Measurements from ENCODE around the gene H2BK1.

H2BK1 gene

DNA sequence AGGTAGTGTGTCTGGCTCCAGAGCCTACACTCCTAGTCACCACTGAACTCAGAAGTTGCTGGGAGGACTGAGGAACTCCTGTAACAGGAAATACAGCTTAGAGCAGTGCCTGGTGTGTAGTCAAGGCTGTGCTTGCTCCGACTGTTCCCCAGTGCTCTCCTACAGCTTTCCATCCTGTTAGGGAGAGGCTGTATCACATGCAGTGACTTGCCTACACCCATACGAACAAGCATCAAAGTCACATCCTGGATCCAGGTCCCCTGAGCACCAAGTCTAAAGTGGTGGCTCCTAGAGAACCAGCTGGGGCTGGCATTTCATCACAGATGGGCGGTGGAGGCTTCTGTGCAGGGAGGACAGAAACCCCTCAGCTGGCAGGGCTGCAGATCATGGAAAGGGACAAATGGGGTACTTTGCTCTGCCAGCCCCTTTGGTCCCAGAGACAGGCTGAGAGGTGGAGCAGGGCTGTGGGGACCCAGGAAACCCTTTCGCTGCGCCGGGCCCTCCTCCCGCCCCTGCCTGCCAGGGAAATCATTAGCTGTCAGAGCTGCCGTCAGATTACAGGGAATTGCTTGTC is 30.9 kb downstream of the H2BK1 start:
- no peak for DNase-seq (ENCODE audit: low spot score)

DNA sequence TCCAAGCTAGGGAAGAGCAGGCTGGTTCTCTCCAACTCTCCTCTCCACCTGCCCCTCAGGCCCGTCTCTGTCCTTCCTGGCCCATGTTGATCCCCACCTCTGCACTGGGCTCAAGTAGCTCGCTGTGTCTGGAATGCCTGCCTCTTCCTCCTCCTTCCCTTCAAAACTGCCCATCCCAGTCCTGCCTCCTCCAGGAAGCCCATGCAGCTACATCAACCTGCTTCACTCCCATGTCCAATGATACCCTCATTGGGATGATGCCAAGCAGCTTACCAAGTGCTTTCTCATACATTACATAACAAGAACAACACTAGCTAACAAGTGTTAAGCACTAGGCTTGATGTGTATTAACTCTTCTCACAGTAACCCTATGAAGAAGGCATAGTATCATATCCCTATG is 31.5 kb downstream of the H2BK1 start:
- DNase-seq (ENCODE audit: low spot score): no peak

DNA sequence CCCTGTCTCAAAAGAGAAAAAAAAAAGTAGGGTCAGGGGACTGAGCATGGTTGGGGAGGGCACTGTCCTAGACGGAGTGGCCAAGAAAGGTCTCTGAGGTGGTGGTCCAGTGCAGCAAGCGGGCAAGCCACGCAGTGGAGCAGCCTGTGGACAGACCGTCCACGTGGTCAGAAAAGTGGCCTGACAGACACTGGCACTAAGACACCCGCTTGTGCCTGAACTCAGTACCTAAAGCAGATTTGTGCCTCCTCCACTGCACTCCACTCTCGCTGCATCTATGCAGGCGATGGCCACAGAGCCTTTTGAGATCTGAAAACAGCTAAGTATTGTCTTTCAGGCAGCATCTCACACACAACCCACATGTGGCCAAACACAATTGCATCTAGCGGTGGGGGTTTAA is 32.1 kb downstream of the H2BK1 start:
- no peak for DNase-seq (ENCODE audit: low spot score)

DNA sequence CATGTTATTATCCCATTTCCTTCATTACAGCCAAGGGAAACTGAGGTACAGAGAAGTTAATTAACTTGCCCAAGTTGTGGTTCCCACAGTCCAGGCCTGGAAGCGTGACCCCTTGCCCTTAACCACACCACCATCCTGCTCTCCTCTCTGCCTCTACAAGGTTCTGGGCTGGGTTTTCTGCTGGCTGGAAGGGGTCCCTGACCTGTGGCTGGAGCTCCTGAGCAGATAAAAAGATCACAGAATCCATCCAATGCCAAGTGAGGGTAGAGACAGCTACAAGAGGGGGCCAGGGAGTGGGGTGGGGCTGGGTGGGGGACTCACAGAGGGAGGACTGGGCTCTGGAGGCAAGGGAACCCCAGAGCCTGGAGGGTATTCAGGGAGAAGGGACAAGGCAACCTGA is 33.0 kb downstream of the H2BK1 start:
- no peak for DNase-seq (ENCODE audit: low spot score)

DNA sequence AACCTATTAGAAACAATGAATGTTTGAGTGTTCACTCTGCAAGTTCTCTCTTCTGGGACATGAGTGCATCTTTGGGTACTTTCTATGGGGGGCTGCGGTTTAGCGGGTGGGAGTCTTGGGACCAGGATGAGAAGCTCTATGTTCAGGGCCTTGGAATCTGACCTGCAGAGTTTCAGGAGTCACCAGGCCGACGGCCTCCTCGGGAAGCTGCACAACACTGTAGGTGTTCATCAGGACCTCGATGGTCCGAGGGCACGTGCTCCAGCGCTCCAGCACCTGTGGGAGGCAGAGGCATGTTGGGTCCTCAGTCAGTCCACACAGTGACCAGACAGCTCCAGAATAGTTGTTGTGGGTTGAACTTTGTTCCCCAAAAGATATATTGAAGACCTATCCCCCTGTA is 33.9 kb downstream of the H2BK1 start:
- DNase-seq (ENCODE audit: low spot score): no peak

GRCh38 chr7:151175793-151176311 is 34.4 kb downstream of the H2BK1 start:
- no peak for DNase-seq (ENCODE audit: low spot score)

DNA sequence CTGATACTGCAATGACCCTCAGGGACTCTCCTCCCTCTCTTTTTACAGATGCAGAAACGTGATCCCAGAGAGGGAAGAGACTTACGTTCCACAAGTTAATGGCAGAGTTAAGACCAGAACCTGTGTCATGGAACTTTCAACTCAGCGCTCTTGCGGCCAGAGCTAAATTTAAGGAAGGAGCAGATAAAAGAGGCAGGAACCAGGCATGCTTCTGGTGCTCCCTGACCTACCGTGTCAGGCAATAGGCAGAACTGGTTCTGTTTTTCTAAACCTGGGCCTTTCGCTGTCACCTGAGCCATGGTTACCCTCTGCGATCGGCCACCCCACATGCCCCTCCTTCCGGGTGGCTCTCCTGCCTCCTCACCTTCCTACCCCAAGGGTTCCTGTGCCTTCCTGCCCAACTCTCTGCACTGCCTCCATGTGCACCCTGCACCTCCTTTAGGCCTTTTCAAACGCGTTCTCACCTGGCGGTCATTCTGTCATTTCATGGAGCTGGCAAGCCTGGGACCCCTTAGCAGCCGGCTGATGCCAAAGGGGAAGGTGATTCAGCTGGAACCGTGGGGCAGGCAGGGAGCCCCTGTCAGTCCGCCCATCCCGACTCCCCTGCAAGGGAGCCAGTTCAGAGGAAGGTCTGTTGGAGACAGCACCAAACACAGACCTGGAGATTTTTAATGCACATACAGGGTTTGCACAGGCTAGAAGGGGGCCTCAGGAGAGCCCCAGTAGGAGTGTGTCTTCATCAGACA is 35.1 kb downstream of the H2BK1 start:
- DNase-seq (ENCODE audit: low spot score): no peak

DNA sequence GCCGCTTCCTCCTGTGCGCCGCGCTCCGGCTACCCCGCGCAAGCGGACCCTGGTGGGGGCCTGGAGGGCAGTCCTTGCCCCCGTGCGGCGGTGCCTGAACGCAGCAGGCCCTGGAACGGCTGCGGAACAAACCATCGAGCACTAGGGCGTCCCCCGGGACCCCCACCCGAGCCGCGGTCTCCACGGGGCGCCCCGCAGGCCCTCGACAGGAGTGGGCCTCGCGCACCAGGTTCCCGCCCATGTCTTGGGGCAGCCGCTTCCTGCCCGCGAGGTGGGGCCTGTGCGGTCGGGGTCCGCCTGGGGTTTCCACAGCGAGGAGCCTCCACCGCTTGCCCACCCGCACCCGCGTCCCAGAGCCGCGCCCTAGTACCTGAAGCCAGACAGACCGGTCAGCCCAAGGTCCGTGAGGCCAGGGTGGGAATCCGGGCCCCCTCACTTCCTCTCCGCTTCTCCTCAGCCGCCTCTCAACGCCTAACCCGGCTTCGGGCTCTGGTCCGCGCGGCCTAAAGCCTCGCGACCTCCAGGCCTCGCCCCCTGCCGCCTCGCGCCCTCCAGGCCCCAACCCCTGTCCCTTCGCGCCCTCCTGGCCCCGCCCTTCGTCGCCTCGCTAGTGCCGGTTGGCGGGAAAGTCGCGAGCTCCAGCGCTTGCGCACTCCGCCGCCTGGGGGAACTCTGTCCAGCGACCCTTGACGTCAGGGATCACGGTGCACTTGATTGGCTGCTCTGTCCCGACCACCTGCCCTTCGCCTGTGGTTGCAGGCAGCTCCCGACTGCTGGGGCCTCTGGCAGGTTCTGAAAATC is 35.8 kb downstream of the H2BK1 start:
- DNase-seq (ENCODE audit: low spot score): no peak

- DNase-seq (ENCODE audit: low spot score): no peak
Observed at GRCh38 chr7:151173386-151174245, 36.7 kb downstream of the H2BK1 start.

- DNase-seq (ENCODE audit: low spot score): peak; percentile 78
Observed at GRCh38 chr7:151172273-151173141, 37.8 kb downstream of the H2BK1 start.

- no peak for DNase-seq (ENCODE audit: low spot score)
Observed at GRCh38 chr7:151168787-151169162, 41.5 kb downstream of the H2BK1 start.

DNA sequence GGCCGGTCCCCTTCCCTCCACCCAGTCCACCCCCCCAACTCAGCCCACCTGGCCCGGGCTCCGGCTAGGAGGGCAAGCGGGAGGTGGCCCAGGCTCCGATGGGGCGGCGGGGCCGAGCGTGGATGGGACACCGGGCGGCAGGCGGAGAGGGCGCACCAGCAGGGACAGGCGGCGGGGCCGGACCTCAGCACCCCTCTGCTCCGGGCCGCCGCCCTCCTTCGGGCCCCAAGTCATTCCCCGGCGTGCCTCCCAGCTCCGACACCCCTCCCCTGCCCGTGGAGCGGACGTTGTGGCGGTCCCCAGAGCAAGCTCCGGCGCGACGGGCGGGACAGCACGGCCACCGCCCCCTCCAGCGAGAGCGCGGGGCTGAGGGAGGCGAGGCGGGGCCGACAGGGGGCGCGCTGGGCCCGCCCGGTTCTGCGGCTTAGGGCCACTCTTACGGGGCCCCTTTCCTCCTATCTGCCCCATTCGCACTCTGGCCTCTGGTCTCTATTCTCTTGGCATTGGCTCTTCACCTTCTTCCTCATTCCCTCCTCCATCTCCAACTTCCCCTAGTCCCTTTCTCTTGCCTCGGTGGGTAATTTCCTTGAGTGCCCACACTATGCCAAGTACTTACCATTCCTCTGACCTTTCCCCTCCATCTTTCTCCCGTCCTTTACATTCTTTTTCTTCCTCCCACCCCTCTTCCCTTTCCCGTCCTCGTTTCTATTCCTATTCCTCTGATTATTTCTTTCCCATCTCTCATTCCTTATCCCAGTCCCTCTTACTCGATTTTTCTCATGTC is 42.1 kb downstream of the H2BK1 start:
- DNase-seq (ENCODE audit: low spot score): peak; percentile 51

DNA sequence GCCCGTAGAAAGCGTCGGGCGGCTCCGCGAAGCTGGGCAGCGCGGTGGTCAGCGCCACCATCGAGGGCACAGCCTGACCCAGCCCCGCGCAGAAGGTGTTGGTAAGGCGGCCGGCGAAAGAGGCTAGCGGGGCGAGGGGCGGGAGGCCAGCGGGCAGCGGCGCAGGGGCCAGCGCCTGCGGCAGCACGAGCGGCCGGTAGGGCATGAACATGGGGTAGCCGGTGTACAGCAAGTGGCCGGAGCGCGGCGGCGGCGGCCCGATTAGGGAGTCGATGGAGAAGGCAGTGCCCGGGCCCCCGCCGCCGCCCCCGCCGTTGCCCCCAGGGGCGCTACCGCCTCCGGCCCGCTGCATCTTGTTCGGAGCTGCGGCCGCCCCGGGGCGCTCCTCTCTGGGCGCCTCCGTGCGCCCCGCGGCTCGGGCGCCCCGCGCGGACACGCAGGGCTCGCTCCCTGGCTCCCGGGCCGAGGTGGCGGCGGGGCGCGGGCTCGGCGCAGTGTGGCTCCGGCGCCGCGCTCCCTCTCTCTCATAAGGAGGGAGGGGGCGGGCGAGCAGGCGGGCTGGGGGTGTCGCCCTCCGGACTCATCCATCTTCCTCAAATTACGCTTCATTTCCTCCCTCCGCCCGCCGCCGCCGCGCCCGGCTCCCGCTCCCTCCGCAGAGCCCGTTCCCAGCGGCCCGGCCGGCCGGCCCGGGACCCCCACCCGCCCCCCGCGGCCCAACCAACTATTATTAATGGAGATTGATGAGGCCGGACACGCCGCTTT is 42.9 kb downstream of the H2BK1 start, which contains the start of gene GBX1:
Gene GBX1, minus strand, starts transcription at position 498 of the 765 bp plus-strand sequence. Its CDS starts 146 bp downstream, at position 352.
- DNase-seq (ENCODE audit: low spot score): no peak

DNA sequence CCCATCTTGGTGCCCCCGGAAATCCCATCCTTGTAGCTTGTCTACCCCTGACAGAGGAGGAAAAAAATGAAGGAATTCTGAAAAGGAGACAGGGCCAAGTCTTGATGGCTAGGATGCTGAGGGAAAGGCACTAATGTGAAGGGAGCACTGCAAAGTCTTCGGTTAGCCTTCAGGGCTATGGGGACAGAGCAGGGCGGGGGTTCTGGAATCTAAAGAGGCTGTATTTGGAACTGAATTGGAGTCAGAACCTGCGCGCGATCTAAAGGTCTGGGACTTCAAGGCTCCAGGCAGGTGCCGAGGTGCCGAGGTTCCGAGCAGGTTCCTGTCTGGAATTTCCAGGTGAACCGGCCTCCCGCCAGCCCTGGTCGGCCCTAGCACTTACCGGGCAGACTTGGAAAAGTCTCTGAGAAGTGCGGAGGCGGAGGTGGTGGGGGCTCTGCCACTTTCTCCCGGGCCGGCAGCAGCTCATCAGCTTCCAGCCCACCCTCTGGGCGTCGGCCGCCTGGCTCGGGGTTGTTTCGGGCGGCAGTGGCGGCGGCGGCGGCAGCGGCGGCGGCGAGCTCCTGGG is 43.6 kb downstream of the H2BK1 start:
- DNase-seq (ENCODE audit: low spot score): no peak

DNA sequence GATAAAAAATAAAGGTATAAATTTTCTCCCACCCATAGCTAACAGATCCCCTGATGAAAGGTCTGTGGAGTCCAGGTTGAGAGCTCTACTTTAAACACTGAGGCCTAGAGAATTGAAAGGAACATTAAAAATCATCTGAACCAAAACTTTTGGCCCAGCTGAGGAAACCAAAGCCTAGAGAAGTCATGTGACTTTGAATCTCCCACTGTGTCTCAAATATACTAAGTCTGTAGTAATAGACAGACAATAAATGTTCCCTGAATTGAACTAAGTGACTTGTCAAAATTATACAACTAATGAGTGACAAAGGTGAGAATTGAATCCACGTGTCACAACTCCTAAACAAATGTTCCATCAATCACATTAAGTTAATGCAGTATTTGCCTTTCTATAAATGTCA is 48.5 kb downstream of the H2BK1 start:
- DNase-seq (ENCODE audit: low spot score): no peak
